Esophagus mucosa (tissue), 1 donor: Measurements from ENCODE around the gene ARFGAP1. TPM values are rescaled to one million over a fixed set of nuclear protein-coding genes. Genes with fewer than 3 reads are reported as not detected.

Source experiments
- ATAC-seq: fragments of 200-7000 bp; cut with Tn5 transposase; one replicate; pipeline ENCODE4 v1.9.1; 2020
- total RNA-seq: library from RNA; stranded (reverse); gene quantifications from one replicate; pipeline ENCODE4 v1.2.4, GENCODE V29; 2023
- donor health status: DM: yes; HTN: yes; CAD: no.

ARFGAP1 gene
- total RNA-seq, 1 donor from 2014 or later: 26.3 TPM

- no peak for ATAC-seq
These were observed 37.8 kb downstream of the ARFGAP1 start for GRCh38 chr20:63310265-63310991.

GRCh38 chr20:63311186-63311832, 38.7 kb downstream of the ARFGAP1 start:
- ATAC-seq: no peak

GRCh38 chr20:63311833-63312243, 39.2 kb downstream of the ARFGAP1 start:
- ATAC-seq: no peak

- no peak for ATAC-seq
These were observed 39.7 kb downstream of the ARFGAP1 start for GRCh38 chr20:63312273-63312672.

GRCh38 chr20:63312690-63313348, 40.2 kb downstream of the ARFGAP1 start:
- peak; percentile 3 for ATAC-seq

- no peak for ATAC-seq
These were observed 40.9 kb downstream of the ARFGAP1 start for GRCh38 chr20:63313349-63314014.

- ATAC-seq: no peak
These were observed 41.4 kb downstream of the ARFGAP1 start for GRCh38 chr20:63314015-63314471.

- ATAC-seq: no peak
These were observed 42.1 kb downstream of the ARFGAP1 start for GRCh38 chr20:63314566-63315239.

GRCh38 chr20:63315240-63315689, 42.7 kb downstream of the ARFGAP1 start:
- ATAC-seq: no peak

GRCh38 chr20:63315731-63316491, 43.3 kb downstream of the ARFGAP1 start:
- ATAC-seq: no peak

- no peak for ATAC-seq
These were observed 43.9 kb downstream of the ARFGAP1 start for GRCh38 chr20:63316502-63316921.

- ATAC-seq: no peak
These were observed 44.4 kb downstream of the ARFGAP1 start for GRCh38 chr20:63317061-63317460.

GRCh38 chr20:63317601-63318291, 45.1 kb downstream of the ARFGAP1 start:
- no peak for ATAC-seq

GRCh38 chr20:63318391-63319163, 46.0 kb downstream of the ARFGAP1 start:
- no peak for ATAC-seq

GRCh38 chr20:63319164-63320040, 46.8 kb downstream of the ARFGAP1 start:
- no peak for ATAC-seq

- ATAC-seq: no peak
These were observed 47.5 kb downstream of the ARFGAP1 start for GRCh38 chr20:63320041-63320511.

- ATAC-seq: no peak
These were observed 48.1 kb downstream of the ARFGAP1 start for GRCh38 chr20:63320616-63321147.

GRCh38 chr20:63321148-63321831, 48.7 kb downstream of the ARFGAP1 start:
- peak; percentile 35 for ATAC-seq
